Measurements from ENCODE around the gene SLAMF8. TPM values are rescaled to one million over a fixed set of nuclear protein-coding genes. Genes with fewer than 3 reads are reported as not detected.

SLAMF8 gene
- polyA plus RNA-seq, 1 donor from 2014 or later, result not detected

DNA sequence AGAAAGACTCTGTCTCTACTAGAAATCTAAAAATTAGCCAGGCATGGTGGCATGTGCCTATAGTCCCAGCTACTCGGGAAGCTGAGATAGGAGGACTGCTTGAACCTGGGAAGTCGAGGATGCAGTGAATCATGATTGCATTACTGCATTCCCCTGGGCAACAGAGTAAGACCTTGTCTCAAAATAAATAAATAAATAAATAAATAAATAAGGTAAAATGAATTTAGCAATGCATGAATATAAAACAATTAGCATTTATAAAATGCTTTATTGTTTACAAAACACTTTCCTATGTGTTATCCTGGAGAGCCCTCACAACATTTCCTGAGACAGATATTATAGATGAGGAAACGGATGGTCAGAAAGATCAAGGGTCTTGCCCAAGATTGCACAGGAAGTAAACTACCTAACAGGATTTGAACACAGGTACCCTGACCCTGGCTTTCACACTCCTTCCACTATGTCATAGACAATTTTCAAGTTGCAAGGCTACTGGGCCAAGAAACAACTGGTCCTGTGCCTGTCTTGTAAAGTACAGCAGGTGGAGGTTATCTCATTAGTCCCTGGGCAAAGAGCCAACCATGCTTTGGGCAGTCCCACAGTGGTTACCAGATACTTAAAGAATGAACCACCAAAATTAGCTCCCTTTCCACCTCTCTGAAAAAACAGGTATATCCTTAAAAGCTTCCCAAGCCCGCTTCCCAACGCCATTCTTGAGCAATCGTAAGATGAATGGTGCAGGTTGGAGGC is 51.2 kb downstream of the SLAMF8 start (continued):
- no peak for TF ChIP-seq REST (IDR thresholded peaks at IDR 0.05; ENCODE audit: borderline replicate concordance)

- H2AFZ ChIP-seq (ENCODE audit: low read depth, low read length), result no peak overlapping the region
- H3K9ac ChIP-seq (ENCODE audit: low read length), result no peak overlapping the region
- no peak overlapping the region for H3K4me3 ChIP-seq (ENCODE audit: low read length)
- TF ChIP-seq REST (IDR thresholded peaks at IDR 0.05; ENCODE audit: borderline replicate concordance) (no peak), TAF1 (IDR thresholded peaks at IDR 0.05; ENCODE audit: low read depth) (no peak)
- no peaks in the 10 kb centered on the region for H3K27me3 ChIP-seq (ENCODE audit: insufficient read depth, low read depth, low read length)
- no peak overlapping the region for H3K4me2 ChIP-seq (ENCODE audit: low read length)
- no peaks in the 10 kb centered on the region for H3F3A ChIP-seq (ENCODE audit: insufficient read depth, low read length, poor library complexity, severe bottlenecking)
- H3K9me3 ChIP-seq (ENCODE audit: low read length), result no peaks in the 10 kb centered on the region
- H3K36me3 ChIP-seq (ENCODE audit: insufficient read depth, low read length), result no peaks in the 10 kb centered on the region
- H4K20me1 ChIP-seq (ENCODE audit: insufficient read depth), result no peaks in the 10 kb centered on the region
- H3K79me2 ChIP-seq (replicated peaks; ENCODE audit: insufficient read depth, low read length), result no peaks in the 10 kb centered on the region
- H3K9me2 ChIP-seq (ENCODE audit: insufficient read depth, low read length), result no peaks in the 10 kb centered on the region
- H3K27ac ChIP-seq (ENCODE audit: low read length), result no peak overlapping the region
Observed at GRCh38 chr1:159879136-159879535, 52.5 kb downstream of the SLAMF8 start.

GRCh38 chr1:159879977-159880376 is 53.3 kb downstream of the SLAMF8 start:
- no peaks in the 10 kb centered on the region for H4K20me1 ChIP-seq (ENCODE audit: insufficient read depth)
- H3K9ac ChIP-seq (ENCODE audit: low read length), result no peak overlapping the region
- no peaks in the 10 kb centered on the region for H3K36me3 ChIP-seq (ENCODE audit: insufficient read depth, low read length)
- no peak overlapping the region for H3K4me3 ChIP-seq (ENCODE audit: low read length)
- no peaks in the 10 kb centered on the region for H3K27me3 ChIP-seq (ENCODE audit: insufficient read depth, low read depth, low read length)
- no peak overlapping the region for H3K4me2 ChIP-seq (ENCODE audit: low read length)
- H3K79me2 ChIP-seq (replicated peaks; ENCODE audit: insufficient read depth, low read length), result no peaks in the 10 kb centered on the region
- H3K27ac ChIP-seq (ENCODE audit: low read length), result no peak overlapping the region
- no peaks in the 10 kb centered on the region for H3F3A ChIP-seq (ENCODE audit: insufficient read depth, low read length, poor library complexity, severe bottlenecking)
- H3K9me3 ChIP-seq (ENCODE audit: low read length), result no peaks in the 10 kb centered on the region
- H2AFZ ChIP-seq (ENCODE audit: low read depth, low read length), result no peak overlapping the region
- TF ChIP-seq TAF1 (IDR thresholded peaks at IDR 0.05; ENCODE audit: low read depth) (no peak), EP300 (conservative IDR thresholded peaks at IDR 0.05; ENCODE audit: poor library complexity, severe bottlenecking) (no peak), MXI1 (conservative IDR thresholded peaks at IDR 0.05; ENCODE audit: poor library complexity, severe bottlenecking) (no peak), POLR2AphosphoS5 (IDR thresholded peaks at IDR 0.05) (no peak), RAD21 (conservative IDR thresholded peaks at IDR 0.05) (no peak), EZH2 (IDR thresholded peaks at IDR 0.05; ENCODE audit: borderline replicate concordance, insufficient read depth, low read length, poor library complexity, severe bottlenecking) (no peak), REST (IDR thresholded peaks at IDR 0.05; ENCODE audit: borderline replicate concordance) (no peak), SMC3 (conservative IDR thresholded peaks at IDR 0.05; ENCODE audit: poor library complexity) (no peak)
- TF ChIP-seq, protein P1, sequence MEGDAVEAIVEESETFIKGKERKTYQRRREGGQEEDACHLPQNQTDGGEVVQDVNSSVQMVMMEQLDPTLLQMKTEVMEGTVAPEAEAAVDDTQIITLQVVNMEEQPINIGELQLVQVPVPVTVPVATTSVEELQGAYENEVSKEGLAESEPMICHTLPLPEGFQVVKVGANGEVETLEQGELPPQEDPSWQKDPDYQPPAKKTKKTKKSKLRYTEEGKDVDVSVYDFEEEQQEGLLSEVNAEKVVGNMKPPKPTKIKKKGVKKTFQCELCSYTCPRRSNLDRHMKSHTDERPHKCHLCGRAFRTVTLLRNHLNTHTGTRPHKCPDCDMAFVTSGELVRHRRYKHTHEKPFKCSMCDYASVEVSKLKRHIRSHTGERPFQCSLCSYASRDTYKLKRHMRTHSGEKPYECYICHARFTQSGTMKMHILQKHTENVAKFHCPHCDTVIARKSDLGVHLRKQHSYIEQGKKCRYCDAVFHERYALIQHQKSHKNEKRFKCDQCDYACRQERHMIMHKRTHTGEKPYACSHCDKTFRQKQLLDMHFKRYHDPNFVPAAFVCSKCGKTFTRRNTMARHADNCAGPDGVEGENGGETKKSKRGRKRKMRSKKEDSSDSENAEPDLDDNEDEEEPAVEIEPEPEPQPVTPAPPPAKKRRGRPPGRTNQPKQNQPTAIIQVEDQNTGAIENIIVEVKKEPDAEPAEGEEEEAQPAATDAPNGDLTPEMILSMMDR (IDR thresholded peaks at IDR 0.05; ENCODE audit: poor library complexity, severe bottlenecking), result no peak
- H3K9me2 ChIP-seq (ENCODE audit: insufficient read depth, low read length), result no peaks in the 10 kb centered on the region

Data from neural cell (in vitro differentiated cells).